ENCODE measurements around the gene JAZF1.

DNA sequence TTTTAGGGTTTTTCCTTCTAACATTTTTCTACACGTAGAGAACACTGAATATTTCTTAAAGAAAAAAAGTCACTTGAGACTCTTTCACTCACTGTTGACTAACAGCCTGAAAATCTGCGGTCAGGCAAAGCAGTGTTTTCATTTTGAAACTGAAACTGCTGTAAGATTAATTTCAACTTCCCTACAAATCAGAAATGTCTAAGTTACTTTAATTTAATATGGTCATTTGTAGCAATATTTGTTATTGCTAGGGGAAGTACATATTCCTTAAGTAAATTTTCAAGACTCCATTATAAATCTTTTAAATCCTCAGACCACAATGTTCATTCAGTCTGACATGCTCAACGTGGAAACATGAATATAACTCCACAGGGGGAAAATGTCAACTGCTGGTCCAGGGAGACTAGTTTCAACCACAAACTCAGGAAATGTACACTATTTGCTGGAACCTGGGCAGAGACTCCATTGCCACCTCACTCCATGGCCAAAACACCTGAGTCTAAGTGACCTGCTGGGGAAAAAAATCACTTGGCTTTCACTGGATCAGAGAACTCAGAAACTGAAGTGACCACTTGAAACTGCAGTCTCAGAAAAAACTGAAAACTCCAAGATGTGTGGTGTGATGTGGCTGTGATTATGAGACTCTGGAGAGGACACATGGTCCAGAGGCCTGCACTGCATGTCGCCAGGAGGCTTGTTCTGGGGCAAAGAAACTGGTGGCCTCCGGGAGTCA is 279.4 kb downstream of the JAZF1 start:
- no peak for TF ChIP-seq POLR2AphosphoS5 (IDR thresholded peaks at IDR 0.05)
- TF ChIP-seq, protein P1, sequence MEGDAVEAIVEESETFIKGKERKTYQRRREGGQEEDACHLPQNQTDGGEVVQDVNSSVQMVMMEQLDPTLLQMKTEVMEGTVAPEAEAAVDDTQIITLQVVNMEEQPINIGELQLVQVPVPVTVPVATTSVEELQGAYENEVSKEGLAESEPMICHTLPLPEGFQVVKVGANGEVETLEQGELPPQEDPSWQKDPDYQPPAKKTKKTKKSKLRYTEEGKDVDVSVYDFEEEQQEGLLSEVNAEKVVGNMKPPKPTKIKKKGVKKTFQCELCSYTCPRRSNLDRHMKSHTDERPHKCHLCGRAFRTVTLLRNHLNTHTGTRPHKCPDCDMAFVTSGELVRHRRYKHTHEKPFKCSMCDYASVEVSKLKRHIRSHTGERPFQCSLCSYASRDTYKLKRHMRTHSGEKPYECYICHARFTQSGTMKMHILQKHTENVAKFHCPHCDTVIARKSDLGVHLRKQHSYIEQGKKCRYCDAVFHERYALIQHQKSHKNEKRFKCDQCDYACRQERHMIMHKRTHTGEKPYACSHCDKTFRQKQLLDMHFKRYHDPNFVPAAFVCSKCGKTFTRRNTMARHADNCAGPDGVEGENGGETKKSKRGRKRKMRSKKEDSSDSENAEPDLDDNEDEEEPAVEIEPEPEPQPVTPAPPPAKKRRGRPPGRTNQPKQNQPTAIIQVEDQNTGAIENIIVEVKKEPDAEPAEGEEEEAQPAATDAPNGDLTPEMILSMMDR (IDR thresholded peaks at IDR 0.05), result no peak
